GM18951 (cell line): ENCODE results near the gene PLEKHF1.
A peak's percentile ranks its signal among the peaks of the same experiment; 100 is the strongest.
"Not testable (repeated sequence)": the region's sequence is repeated elsewhere in the genome, so short reads cannot be mapped to it uniquely, and the experiment has no call there.

Experiments
- POLR2A ChIP-seq: IDR thresholded peaks from 4 replicates; pipeline ENCODE4 v1.6.1; 2011; ENCODE audit warnings: mild to moderate bottlenecking; ENCODE audit not compliant: insufficient read length, insufficient read depth; ENCODE audit errors: extremely low read depth
- in situ Hi-C: fragments of 300-500 bp; cut with MboI; formaldehyde crosslinking; loops from one replicate; pipeline ENCODE4 v1.12.0; 2022; ENCODE audit warnings: low sequenced_read_pairs, mixed read lengths, inconsistent platforms; ENCODE audit not compliant: unreplicated experiment

The PLEKHF1 gene

DNA sequence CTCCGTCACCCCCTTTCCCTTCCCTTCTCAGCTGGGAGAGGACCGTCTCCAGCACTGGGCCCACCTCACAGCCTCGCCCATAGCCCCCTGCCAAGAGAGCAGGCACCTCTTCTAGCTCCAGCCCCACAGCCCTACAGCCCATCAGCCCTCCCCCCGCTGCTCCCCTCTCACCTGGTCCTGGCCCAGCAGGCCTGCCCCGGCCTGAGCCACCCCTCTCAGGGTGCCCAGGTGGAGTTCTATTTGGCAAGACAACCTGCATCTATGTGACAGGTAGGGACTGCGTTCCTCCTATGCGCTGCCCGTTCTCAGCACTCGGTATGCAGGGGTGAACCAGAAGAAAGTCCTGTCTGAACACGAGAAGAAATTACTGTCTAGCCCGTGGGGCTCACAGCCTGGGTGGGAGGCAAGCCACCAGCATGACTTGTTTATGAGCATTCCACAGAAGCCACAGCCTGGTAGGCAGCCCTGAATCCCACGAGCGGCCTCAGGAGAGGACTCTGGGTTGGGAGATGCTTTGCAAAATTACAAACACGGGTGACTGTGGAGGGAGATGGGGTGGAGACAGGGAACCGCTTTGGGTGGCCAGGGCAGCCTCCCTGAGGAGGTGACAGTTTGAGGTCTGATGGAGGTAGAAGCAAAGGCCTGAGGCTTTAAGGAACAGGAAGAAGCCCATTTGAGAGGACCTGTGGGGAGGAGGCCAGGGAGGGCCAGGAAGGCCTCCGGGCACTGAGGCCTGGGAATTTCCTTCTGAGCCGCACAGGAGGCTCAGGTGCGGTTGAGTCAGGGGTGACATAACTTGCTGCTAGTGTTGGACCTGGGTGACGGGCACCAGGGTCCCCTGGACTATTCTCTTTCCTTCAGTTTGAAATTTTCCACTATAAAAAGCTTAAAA, 1.2 kb upstream of the PLEKHF1 start:
- in situ Hi-C loops = no loop called here
- no peak for TF ChIP-seq POLR2A

- no peak for TF ChIP-seq POLR2A
- in situ Hi-C loops = no loop called here
Measured at GRCh38 chr19:29664753-29665214, 477 bp upstream of the PLEKHF1 start.

DNA sequence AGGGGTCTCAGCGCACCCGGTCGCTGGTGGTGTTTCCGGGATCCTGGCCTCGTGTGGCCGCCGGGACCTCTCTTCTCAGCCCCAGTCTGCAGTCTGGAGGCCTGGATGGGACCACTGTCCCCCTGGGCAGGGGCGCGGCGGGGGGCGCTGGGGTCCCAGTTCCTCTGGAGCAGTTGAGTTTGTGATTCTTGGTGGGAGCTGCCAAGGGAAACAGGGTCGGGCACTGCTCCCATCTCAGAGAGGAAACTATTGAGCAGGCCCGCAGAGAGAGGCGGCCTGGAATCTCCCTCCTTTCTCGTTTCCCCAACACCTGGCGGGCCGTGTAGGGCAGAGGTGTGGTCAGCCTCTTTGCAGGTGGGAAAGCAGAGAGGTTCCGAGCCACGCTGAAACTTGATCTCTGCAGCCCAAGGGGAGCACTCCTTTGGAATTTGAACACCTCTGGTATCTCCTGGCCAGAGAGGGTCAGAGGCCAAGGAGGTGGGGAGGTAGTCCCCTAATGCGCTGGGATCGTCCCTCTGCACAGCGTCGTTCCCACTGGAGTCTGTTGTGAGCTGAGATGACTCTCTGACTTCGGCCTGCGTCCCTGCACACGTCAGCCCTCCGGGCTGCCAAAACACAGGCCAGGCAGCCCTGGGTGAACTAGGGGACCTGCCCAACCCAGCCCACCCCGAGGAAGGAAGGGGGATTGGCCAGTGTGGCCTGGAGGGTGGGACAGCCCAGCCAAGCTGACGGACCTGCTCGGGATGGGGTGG, 741 bp downstream of the PLEKHF1 start:
- TF ChIP-seq POLR2A = no peak
- in situ Hi-C loops = no loop called here

DNA sequence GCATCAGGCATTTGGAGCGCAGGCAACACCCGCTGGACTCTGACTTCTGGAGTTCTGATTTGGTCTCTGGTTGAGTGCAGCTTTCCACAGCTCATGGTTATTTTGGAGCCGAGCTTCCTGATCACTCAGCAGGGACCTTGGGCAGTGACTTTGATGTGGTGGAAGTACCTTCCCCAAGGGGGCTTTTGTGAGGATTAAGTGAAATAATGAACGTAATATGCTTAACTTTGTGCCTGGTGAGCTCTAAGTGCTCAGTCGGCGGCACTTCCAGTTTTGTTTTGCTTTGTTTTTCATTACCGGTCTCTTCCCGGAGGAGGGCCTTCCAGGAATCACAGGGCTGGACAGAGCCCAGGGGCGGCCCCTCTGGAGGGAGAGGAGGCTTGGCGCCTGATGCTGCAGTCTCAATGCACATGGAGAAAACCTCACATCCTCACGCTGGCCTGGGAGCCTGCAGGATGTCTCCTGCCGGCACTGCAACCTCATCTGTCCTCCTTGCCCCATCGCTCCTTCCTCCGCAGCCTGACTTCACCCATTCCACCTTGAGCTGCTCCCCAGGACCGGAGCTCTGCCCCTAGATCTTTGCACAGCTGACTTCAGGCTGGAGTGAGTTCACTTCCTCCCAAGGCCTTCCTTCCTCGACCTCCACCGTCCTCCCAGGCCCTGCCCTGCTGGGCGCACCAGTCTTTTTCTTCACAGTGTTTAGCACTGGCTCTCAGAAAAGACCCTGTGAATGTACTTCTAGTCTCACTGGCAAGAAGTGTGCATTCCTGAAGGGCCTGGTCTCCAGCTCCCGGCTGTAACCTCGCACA, 1.5 kb downstream of the PLEKHF1 start:
- in situ Hi-C loops = no loop called here
- no peak for TF ChIP-seq POLR2A

GRCh38 chr19:29667387-29667783, 2.1 kb downstream of the PLEKHF1 start:
- no peak for TF ChIP-seq POLR2A
- in situ Hi-C loops = no loop called here

DNA sequence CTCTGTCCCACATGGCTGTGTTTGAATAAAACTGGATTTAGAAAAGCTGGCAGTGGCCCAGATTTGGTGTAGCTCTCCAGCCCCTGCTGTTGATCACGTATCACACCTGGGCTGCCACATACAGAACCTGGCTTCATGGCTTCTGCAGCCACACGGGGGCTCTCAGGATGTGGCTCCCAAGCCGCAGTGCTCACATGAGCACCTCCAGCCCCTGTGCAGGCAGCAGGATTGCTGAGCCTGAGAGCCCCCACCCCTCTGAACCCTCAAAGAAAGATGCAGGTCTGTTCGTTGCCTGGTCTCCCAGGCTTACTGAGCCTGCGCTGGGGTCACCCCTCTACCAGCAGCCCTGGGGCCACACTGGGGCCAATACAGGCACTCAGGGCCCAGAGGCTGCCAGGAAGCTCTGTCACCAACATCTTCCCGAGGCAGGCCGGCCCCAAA, 2.7 kb downstream of the PLEKHF1 start:
- in situ Hi-C loops = no loop called here
- no peak for TF ChIP-seq POLR2A

DNA sequence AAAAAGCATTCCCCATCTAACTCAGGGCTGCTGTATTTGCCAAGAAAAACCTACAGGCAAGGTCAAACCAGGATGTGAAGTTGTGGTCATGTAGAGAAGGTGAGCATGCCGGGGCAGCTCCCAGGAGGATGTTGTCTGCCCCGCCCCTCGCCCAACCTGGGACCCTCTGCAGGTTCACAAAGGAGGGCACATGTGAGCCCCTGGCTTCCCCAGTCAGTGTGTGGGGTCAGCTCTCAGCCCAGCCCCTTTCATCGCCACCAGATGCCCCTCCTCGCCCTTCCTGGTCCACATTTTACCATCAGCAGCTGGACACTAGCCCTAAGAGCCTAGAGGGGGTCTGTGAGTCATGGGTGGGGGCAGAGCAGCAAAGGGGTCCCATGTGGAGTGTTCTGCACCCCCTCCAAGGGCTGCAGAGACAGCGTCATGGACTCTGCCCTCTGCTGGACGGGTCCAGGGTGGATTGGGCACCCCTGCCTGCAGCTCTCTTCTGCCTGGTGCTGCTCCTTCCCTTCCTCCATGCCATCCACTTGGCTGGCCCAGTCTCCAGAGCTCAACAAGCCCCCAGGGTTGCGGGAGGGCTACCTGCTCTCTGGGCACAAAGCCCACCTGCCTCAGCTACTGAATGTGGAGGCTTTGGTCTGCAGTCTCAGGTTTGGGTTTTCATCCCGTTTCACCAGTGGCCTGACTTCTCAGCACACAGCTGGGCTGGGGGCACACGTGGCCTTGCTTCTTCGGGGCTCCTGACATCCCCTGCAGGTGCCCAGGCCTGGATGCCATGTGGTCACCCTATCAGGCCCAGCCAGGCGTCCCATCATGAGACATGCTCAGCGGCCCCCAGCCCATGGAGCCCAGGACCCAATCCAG, 3.7 kb downstream of the PLEKHF1 start:
- no peak for TF ChIP-seq POLR2A

GRCh38 chr19:29670255-29670654, 5.0 kb downstream of the PLEKHF1 start:
- in situ Hi-C loops = no loop called here
- TF ChIP-seq POLR2A = no peak

More for the DNA sequence above, 3.7 kb downstream of the PLEKHF1 start:
- in situ Hi-C loops = no loop called here

- in situ Hi-C loops = not testable (repeated sequence)
Measured at GRCh38 chr19:29671026-29671392, 5.7 kb downstream of the PLEKHF1 start.

DNA sequence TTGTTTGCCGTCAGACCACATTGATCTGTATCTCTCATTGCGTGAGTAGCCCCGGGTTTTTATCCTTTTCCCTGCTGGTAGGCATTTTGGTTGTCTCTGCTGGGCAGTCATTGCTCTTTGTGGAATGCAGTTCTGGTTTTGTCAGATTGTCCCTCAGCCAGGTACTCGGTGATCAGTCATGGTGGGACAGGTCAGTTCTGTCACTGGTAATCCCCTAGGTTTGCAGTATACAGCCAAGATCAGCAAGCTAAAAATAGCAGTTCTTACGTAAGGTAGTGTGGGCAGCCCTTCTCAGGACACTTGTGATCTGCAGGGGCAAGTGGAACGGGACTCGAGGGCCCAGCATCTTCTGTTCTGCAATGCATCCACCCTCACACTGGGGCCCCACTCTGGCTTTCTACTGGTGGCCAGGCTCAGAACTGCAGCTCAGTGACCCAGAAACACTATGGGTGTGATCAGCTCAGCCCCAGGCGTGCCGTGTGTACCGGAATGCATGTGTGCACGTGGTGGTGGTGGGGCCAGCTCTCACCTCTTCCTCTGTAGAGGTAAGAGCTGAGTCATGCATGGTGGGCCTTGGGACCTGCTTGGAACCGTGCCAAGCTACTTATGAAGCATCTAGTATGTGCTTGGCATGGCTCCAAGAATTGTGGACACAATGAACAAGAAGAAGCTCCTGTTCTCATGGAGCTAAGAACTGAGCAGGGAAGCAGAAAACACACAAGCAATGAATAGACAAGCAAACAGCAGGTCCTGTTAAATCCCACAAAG, 6.3 kb downstream of the PLEKHF1 start:
- no peak for TF ChIP-seq POLR2A
- in situ Hi-C loops = no loop called here

DNA sequence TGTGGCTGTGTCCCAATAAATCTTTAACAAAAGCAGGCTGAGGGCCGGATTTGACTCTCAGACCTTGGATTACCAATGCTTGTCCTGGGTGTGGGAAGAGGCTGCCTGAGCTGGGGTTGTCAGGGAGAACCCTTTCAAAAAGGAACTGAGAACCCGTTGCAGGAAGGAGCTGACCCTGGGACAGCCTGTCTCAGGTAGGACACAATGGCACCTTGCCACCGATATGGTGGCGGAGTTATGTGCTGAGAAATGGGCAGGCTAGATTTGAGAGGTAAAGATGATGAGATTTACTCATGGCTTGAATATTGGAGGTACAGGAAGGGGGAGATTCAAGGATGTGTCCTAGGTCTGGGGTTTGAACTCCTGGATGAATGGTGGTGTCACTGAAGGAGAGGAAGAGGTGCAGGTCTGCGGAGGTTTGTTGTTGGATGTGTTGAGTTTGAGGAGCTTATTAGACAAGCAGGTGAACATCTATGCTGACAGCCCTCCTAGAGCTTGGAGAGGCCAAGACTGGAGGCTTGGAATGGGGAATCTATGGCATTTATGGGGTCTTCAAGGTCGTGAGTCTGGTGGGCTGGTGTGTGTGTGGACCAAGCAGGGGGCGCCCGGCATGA, 7.2 kb downstream of the PLEKHF1 start:
- no peak for TF ChIP-seq POLR2A
- in situ Hi-C loops = no loop called here

DNA sequence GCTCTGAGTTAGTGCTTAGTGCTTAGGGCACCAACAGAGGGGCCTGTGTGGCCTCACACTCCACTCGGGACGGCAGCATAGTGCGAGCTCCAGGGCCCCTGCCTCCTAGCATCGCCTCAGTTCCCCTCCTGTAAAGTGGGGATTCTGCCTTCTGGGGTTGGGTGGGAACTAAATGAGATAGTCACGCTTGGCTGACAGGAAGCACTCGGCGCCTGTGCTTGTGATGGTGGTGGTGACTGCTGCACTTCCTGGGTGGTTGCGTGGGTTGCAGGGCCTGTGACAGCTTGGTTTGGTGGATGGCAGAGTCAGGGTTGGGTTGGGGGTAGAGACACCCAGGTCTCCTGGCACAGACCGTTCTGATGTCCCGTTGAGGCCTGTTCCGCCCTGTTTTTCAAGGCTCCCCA, 7.7 kb downstream of the PLEKHF1 start:
- TF ChIP-seq POLR2A = peak; percentile 32
- in situ Hi-C loops = no loop called here
